ENCODE data around the gene PRTG. TPM values are rescaled to one million over a fixed set of nuclear protein-coding genes. Genes with fewer than 3 reads are reported as not detected.
A peak's percentile ranks its signal among the peaks of the same experiment; 100 is the strongest.

PRTG gene
- polyA plus RNA-seq, 1 donor (not counting 4 experiments of a cell fraction or from before 2014, with no cell fraction given): not detected

DNA sequence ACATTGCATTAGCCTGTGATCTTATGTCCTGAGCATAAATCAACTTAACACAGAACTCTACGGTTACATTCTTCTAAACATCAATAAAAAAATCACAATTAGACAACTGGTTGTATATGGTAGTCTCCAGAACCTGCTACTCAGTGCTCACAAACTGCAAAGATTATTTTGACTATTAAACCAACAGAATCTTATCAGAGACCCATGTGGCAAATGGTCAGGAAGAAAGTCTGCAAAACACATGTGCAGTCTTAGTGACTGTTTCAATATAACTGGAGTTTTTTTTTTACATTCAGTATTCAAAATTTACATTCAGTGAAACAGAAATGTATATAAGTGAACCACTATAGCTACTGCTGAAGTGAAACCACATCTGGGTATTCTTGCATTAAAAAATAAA, 127.5 kb downstream of the PRTG start:
- Histone ChIP-seq H4K20me1 (ENCODE audit: control insufficient read depth, extremely low read depth, insufficient read depth, low read length) (no peaks in the 10 kb centered on the region), H3K79me2 (ENCODE audit: control insufficient read depth, insufficient read depth, low read length) (no peaks in the 10 kb centered on the region), H3K4me3 (ENCODE audit: control insufficient read depth in 2 of 3, extremely low read depth in 1 of 3, insufficient read depth in 2 of 3, low read depth in 1 of 3, low read length in 3 of 3) (no peak overlapping the region), H2AFZ (ENCODE audit: control insufficient read depth, low read length) (no peak overlapping the region), H3K27ac (ENCODE audit: control insufficient read depth, insufficient read depth, low read length) (no peak overlapping the region), H3K9me1 (ENCODE audit: control insufficient read depth, extremely low read depth, insufficient read depth, low read length) (no peaks in the 10 kb centered on the region), H3K9ac (ENCODE audit: control insufficient read depth, extremely low read depth, insufficient read depth, low read length) (no peak overlapping the region), H3K36me3 (ENCODE audit: control insufficient read depth in 2 of 2, extremely low read depth in 1 of 2, insufficient read depth in 2 of 2, low read length in 2 of 2) (no peaks in the 10 kb centered on the region), H3K4me1 (ENCODE audit: control insufficient read depth, extremely low read depth, insufficient read depth, low read length) (no peaks in the 10 kb centered on the region), H3K9me3 (ENCODE audit: control insufficient read depth, low read depth, low read length) (no peaks in the 10 kb centered on the region), H3K27me3 (ENCODE audit: control insufficient read depth, extremely low read depth, insufficient read depth, low read length) (no peaks in the 10 kb centered on the region), H3K4me2 (ENCODE audit: control insufficient read depth, extremely low read depth, insufficient read depth, low read depth, low read length) (no peak overlapping the region)
- dilution Hi-C loops (cut with MboI; ENCODE audit: extremely low pct_ligation_motif_present, low sequenced_read_pairs): no loop called here
- no peak for TF ChIP-seq CTCF (optimal IDR thresholded peaks at IDR 0.05 in 1 of 3, IDR thresholded peaks at IDR 0.05 in 1 of 3, conservative IDR thresholded peaks at IDR 0.05 in 1 of 3; ENCODE audit: extremely low read depth in 1 of 3, insufficient read depth in 2 of 3, low read length in 3 of 3)
- TF ChIP-seq EZH2 (IDR thresholded peaks at IDR 0.05; ENCODE audit: low read length): no peak
- FAIRE-seq (no peak), DNase-seq (ENCODE audit: low read depth, low spot score) (no peak)

DNA sequence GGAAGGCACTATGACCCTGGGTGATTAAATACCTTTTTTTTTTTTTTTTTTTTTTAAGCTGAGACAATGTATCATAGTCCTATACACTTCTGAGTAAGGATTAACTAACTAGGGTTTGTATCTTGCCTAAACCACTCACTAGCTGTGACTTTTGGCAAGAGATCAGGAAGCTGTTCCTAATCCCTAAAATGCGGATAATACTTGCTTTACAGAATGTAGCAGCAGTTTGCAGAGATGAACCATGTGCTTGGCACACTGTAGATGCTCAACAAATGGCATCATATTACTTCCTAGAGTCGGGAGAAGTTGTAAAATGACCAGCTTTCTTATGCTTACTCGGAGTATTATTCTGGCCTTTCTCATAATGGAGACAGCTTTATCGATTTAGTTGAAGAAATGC, 129.2 kb downstream of the PRTG start:
- Histone ChIP-seq H3K27ac (ENCODE audit: control insufficient read depth, insufficient read depth, low read length) (no peak overlapping the region), H3K9me1 (ENCODE audit: control insufficient read depth, extremely low read depth, insufficient read depth, low read length) (no peaks in the 10 kb centered on the region), H3K4me1 (ENCODE audit: control insufficient read depth, extremely low read depth, insufficient read depth, low read length) (no peaks in the 10 kb centered on the region), H3K79me2 (ENCODE audit: control insufficient read depth, insufficient read depth, low read length) (no peaks in the 10 kb centered on the region), H3K27me3 (ENCODE audit: control insufficient read depth, extremely low read depth, insufficient read depth, low read length) (no peaks in the 10 kb centered on the region), H3K9ac (ENCODE audit: control insufficient read depth, extremely low read depth, insufficient read depth, low read length) (no peak overlapping the region), H2AFZ (ENCODE audit: control insufficient read depth, low read length) (no peak overlapping the region), H4K20me1 (ENCODE audit: control insufficient read depth, extremely low read depth, insufficient read depth, low read length) (no peaks in the 10 kb centered on the region), H3K4me3 (ENCODE audit: control insufficient read depth in 2 of 3, extremely low read depth in 1 of 3, insufficient read depth in 2 of 3, low read depth in 1 of 3, low read length in 3 of 3) (no peak overlapping the region), H3K36me3 (ENCODE audit: control insufficient read depth in 2 of 2, extremely low read depth in 1 of 2, insufficient read depth in 2 of 2, low read length in 2 of 2) (no peaks in the 10 kb centered on the region), H3K9me3 (ENCODE audit: control insufficient read depth, low read depth, low read length) (no peaks in the 10 kb centered on the region), H3K4me2 (ENCODE audit: control insufficient read depth, extremely low read depth, insufficient read depth, low read depth, low read length) (no peak overlapping the region)
- dilution Hi-C loops (cut with MboI; ENCODE audit: extremely low pct_ligation_motif_present, low sequenced_read_pairs): no loop called here
- FAIRE-seq (peak; percentile 39), DNase-seq (ENCODE audit: low read depth, low spot score) (no peak)
- TF ChIP-seq EZH2 (IDR thresholded peaks at IDR 0.05; ENCODE audit: low read length) (no peak), CTCF (optimal IDR thresholded peaks at IDR 0.05 in 1 of 3, IDR thresholded peaks at IDR 0.05 in 1 of 3, conservative IDR thresholded peaks at IDR 0.05 in 1 of 3; ENCODE audit: extremely low read depth in 1 of 3, insufficient read depth in 2 of 3, low read length in 3 of 3) (no peak)
